Measurements from ENCODE around the gene RALGPS1. TPM values are rescaled to one million over a fixed set of nuclear protein-coding genes. Genes with fewer than 3 reads are reported as not detected.
A peak's percentile ranks its signal among the peaks of the same experiment; 100 is the strongest.

Gene RALGPS1
- total RNA-seq, 5 donors from 2014 or later (not counting 1 experiment from before 2014, with no cell fraction given): 7.3 to 13.9 (median 9.4) TPM

DNA sequence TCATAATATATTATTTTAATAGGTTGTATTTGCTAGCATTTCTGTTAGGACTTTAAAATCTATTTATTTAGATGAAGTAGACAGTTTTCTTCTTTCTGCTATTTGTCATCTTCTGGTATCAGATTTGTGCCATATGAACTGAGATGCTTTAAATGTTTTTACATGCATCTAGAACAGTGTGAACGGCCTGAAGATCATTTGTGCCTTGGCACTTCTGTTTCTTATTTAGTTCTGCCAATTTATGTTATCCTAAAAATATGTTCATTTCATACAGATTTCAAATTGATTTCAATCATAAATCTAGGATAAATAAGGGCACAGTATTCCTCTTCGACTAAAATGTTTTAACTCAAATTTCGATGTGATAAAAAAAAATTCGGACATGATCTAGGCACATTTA is 38.1 kb upstream of the RALGPS1 start:
- no peak overlapping the region for H3K4me3 Mint-ChIP-seq
- ATAC-seq (replicated peaks in 1 of 4) (no peak), DNase-seq (no peak)
- Histone ChIP-seq H3K27me3 (replicated peaks in 1 of 2; ENCODE audit: control insufficient read depth in 2 of 2, extremely low read depth in 1 of 2, insufficient read depth in 2 of 2, low read length in 1 of 2) (no peaks in the 10 kb centered on the region), H3K36me3 (ENCODE audit: control insufficient read depth in 2 of 2, extremely low read depth in 1 of 2, insufficient read depth in 1 of 2, low read length in 1 of 2) (peaks cover 9 to 19% of the 10 kb centered on the region in 2 donors), H3K4me3 (ENCODE audit: control insufficient read depth in 1 of 2, extremely low read depth in 1 of 2, low read length in 1 of 2) (no peak overlapping the region), H3K27ac (ENCODE audit: low read length) (no peak overlapping the region), H3K9me3 (no peaks in the 10 kb centered on the region), H3K4me1 (ENCODE audit: control insufficient read depth in 1 of 2, extremely low read depth in 1 of 2, insufficient read depth in 2 of 2, low read length in 2 of 2) (peaks cover 0 to 14% of the 10 kb centered on the region in 2 experiments)
- peaks cover 36 to 41% (median 38%) of the 10 kb centered on the region in 3 donors for H3K4me1 Mint-ChIP-seq
- CTCF ChIA-PET: no interaction called here
- no peak overlapping the region for H3K27ac Mint-ChIP-seq
- H3K9me3 Mint-ChIP-seq: no peaks in the 10 kb centered on the region
- WGBS (ENCODE audit: insufficient coverage): 95% methylated on average over 3 of the region's 4 CpGs
- peaks cover 24% of the 10 kb centered on the region for H3K36me3 Mint-ChIP-seq
- H3K27me3 Mint-ChIP-seq: no peaks in the 10 kb centered on the region
- POLR2A ChIA-PET: no interaction called here

DNA sequence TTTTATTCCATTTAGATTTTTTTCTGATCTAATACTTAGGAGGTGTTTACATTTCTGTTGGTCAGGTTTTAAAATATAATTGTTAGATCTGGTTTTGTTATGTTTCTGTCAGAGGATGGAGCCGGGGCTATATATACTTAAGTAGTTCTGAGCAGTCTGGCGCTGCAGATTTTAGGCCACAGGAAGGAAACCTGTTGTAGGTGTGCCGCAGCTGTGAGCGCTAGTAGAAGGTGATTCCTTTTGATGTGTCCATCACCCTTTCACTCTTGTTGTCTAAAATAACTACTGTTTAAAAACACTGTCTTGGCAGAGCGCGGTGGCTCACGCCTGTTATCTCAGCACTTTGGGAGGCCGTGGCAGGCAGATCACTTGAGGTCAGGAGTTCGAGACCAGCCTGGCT is 37.2 kb upstream of the RALGPS1 start:
- peak; percentile 45 to 85 (median 56) for ATAC-seq (replicated peaks in 1 of 4)
- ChIA-PET CTCF (no interaction called here), POLR2A (no interaction called here)
- Mint-ChIP-seq H3K27me3 (no peaks in the 10 kb centered on the region), H3K4me3 (peak overlapping the region in 1 of 3 donors; percentile 29), H3K27ac (peak overlapping the region; percentile 66 to 68), H3K4me1 (peaks cover 33 to 42% (median 37%) of the 10 kb centered on the region in 3 donors), H3K36me3 (peaks cover 29% of the 10 kb centered on the region), H3K9me3 (no peaks in the 10 kb centered on the region)
- H3K4me3 ChIP-seq (ENCODE audit: control insufficient read depth in 1 of 2, extremely low read depth in 1 of 2, low read length in 1 of 2): no peak overlapping the region
- no peaks in the 10 kb centered on the region for H3K27me3 ChIP-seq (replicated peaks in 1 of 2; ENCODE audit: control insufficient read depth in 2 of 2, extremely low read depth in 1 of 2, insufficient read depth in 2 of 2, low read length in 1 of 2)
- peaks cover 0 to 14% of the 10 kb centered on the region in 2 experiments for H3K4me1 ChIP-seq (ENCODE audit: control insufficient read depth in 1 of 2, extremely low read depth in 1 of 2, insufficient read depth in 2 of 2, low read length in 2 of 2)
- 38% methylated on average over 3 of the region's 9 CpGs for WGBS (ENCODE audit: insufficient coverage)
- peak overlapping the region; percentile 3 for H3K27ac ChIP-seq (ENCODE audit: low read length)
- DNase-seq: peak in 8 of 35 experiments; percentile 1 to 36 (median 7)
- H3K36me3 ChIP-seq (ENCODE audit: control insufficient read depth in 2 of 2, extremely low read depth in 1 of 2, insufficient read depth in 1 of 2, low read length in 1 of 2): peaks cover 9 to 21% of the 10 kb centered on the region in 2 donors
- H3K9me3 ChIP-seq: no peaks in the 10 kb centered on the region

DNA sequence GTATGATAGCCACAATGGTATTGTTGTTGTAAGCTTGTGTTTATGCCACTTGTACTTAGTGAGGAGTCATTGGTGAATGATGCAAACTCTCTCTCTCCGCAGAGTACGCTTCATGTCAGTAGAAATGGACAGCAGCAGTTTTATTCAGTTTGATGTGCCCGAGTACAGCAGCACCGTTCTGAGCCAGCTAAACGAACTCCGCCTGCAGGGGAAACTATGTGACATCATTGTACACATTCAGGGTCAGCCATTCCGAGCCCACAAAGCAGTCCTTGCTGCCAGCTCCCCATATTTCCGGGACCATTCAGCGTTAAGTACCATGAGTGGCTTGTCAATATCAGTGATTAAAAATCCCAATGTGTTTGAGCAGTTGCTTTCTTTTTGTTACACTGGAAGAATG is 35.3 kb upstream of the RALGPS1 start:
- no peak overlapping the region for H3K4me3 ChIP-seq (ENCODE audit: control insufficient read depth in 1 of 2, extremely low read depth in 1 of 2, low read length in 1 of 2)
- Mint-ChIP-seq H3K27ac (no peak overlapping the region), H3K4me1 (peaks cover 28 to 38% (median 31%) of the 10 kb centered on the region in 3 donors), H3K36me3 (peaks cover 31% of the 10 kb centered on the region), H3K9me3 (no peaks in the 10 kb centered on the region), H3K4me3 (no peak overlapping the region), H3K27me3 (no peaks in the 10 kb centered on the region)
- H3K36me3 ChIP-seq (ENCODE audit: control insufficient read depth in 2 of 2, extremely low read depth in 1 of 2, insufficient read depth in 1 of 2, low read length in 1 of 2): peaks cover 9 to 21% of the 10 kb centered on the region in 2 donors
- DNase-seq (no peak), ATAC-seq (replicated peaks in 1 of 4) (no peak)
- POLR2A ChIA-PET: no interaction called here
- H3K4me1 ChIP-seq (ENCODE audit: control insufficient read depth in 1 of 2, extremely low read depth in 1 of 2, insufficient read depth in 2 of 2, low read length in 2 of 2): peaks cover 0 to 14% of the 10 kb centered on the region in 2 experiments
- no peak overlapping the region for H3K27ac ChIP-seq (ENCODE audit: low read length)
- H3K27me3 ChIP-seq (replicated peaks in 1 of 2; ENCODE audit: control insufficient read depth in 2 of 2, extremely low read depth in 1 of 2, insufficient read depth in 2 of 2, low read length in 1 of 2): no peaks in the 10 kb centered on the region
- CTCF ChIA-PET: no interaction called here
- WGBS (ENCODE audit: insufficient coverage): 96% methylated on average over 5 of the region's 9 CpGs
- H3K9me3 ChIP-seq: no peaks in the 10 kb centered on the region

DNA sequence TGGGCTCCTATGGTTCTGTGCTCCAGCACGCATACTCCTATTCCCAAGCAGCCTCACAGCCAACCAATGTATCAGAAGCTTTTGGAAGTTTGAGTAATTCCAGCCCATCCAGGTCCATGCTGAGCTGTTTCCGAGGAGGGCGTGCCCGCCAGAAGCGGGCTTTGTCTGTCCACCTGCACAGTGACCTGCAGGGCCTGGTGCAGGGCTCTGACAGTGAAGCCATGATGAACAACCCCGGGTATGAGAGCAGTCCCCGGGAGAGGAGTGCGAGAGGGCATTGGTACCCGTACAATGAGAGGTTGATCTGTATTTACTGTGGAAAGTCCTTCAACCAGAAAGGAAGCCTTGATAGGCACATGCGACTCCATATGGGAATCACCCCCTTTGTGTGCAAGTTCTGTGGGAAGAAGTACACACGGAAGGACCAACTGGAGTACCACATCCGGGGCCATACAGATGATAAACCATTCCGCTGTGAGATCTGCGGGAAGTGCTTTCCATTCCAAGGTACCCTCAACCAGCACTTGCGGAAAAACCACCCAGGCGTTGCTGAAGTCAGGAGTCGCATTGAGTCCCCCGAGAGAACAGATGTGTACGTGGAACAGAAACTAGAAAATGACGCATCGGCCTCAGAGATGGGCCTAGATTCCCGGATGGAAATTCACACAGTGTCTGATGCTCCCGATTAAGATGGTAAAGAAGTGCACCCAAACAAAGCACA is 34.2 kb upstream of the RALGPS1 start:
- ChIA-PET POLR2A (interaction anchor here in 1 of 2 donors (0.5 kb wide), 1 partner anchor 148 kb away, joined by 4 read pairs; no protein-coding TSS in a partner anchor), CTCF (no interaction called here)
- DNase-seq: no peak
- H3K27ac ChIP-seq (ENCODE audit: low read length): no peak overlapping the region
- no peak for ATAC-seq (replicated peaks in 1 of 4)
- Mint-ChIP-seq H3K4me3 (no peak overlapping the region), H3K27me3 (no peaks in the 10 kb centered on the region), H3K9me3 (no peaks in the 10 kb centered on the region), H3K36me3 (peaks cover 31% of the 10 kb centered on the region), H3K27ac (no peak overlapping the region), H3K4me1 (peaks cover 26 to 31% (median 27%) of the 10 kb centered on the region in 3 donors)
- H3K27me3 ChIP-seq (replicated peaks in 1 of 2; ENCODE audit: control insufficient read depth in 2 of 2, extremely low read depth in 1 of 2, insufficient read depth in 2 of 2, low read length in 1 of 2): no peaks in the 10 kb centered on the region
- WGBS (ENCODE audit: insufficient coverage): 98% methylated on average over 12 of the region's 23 CpGs
- H3K4me1 ChIP-seq (ENCODE audit: control insufficient read depth in 1 of 2, extremely low read depth in 1 of 2, insufficient read depth in 2 of 2, low read length in 2 of 2): peaks cover 0 to 14% of the 10 kb centered on the region in 2 experiments
- peaks cover 9 to 24% of the 10 kb centered on the region in 2 donors for H3K36me3 ChIP-seq (ENCODE audit: control insufficient read depth in 2 of 2, extremely low read depth in 1 of 2, insufficient read depth in 1 of 2, low read length in 1 of 2)
- H3K4me3 ChIP-seq (ENCODE audit: control insufficient read depth in 1 of 2, extremely low read depth in 1 of 2, low read length in 1 of 2): no peak overlapping the region
- no peaks in the 10 kb centered on the region for H3K9me3 ChIP-seq

DNA sequence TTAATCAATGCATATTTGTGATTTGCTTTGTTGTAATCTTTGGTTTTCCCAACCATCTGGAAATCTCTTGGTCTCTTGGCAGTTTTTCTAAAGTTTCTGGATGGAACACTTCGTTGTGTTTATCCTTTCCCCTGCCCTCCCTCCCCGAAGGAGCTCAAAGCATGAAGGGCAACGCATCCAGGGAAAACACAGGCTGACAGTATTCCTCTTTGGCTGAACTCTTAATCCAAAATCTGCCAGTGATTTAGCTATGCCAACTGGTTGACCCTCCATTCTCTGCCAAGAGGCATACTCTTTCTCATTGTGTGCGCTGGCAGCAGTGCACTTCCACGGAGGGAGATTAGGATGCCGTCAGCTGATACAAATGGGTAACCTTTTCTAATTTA is 33.6 kb upstream of the RALGPS1 start:
- DNase-seq: no peak
- H3K27me3 Mint-ChIP-seq: no peaks in the 10 kb centered on the region
- WGBS (ENCODE audit: insufficient coverage): 100% methylated on average over 3 of the region's 6 CpGs

DNA sequence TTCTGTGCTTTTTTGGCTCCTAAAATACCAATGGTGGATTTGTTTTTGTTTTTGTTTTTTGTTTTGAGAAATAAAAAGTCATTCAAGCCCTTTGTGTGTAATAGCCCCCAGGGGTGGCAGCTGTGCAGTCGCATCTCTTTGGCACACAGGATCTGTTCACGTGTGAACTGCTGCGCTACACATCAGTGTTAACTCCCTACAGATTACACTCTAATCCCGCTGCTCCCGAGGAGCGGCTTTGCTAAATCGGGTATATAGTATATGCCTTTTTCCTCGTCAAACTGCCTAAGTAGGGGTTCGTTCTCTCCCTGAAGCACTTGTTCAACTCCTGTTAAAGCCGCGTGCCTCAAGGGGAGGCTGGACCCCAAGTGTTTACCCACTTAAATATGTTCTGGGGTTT is 31.8 kb upstream of the RALGPS1 start:
- Mint-ChIP-seq H3K9me3 (no peaks in the 10 kb centered on the region), H3K36me3 (peaks cover 31% of the 10 kb centered on the region), H3K4me3 (no peak overlapping the region), H3K4me1 (peaks cover 4 to 8% (median 5%) of the 10 kb centered on the region in 3 donors), H3K27ac (no peak overlapping the region), H3K27me3 (no peaks in the 10 kb centered on the region)
- Histone ChIP-seq H3K4me3 (ENCODE audit: control insufficient read depth in 1 of 2, extremely low read depth in 1 of 2, low read length in 1 of 2) (no peak overlapping the region), H3K9me3 (no peaks in the 10 kb centered on the region), H3K4me1 (ENCODE audit: control insufficient read depth in 1 of 2, extremely low read depth in 1 of 2, insufficient read depth in 2 of 2, low read length in 2 of 2) (peaks cover 0 to 10% of the 10 kb centered on the region in 2 experiments), H3K27ac (ENCODE audit: low read length) (no peak overlapping the region), H3K36me3 (ENCODE audit: control insufficient read depth in 2 of 2, extremely low read depth in 1 of 2, insufficient read depth in 1 of 2, low read length in 1 of 2) (peaks cover 9 to 25% of the 10 kb centered on the region in 2 donors), H3K27me3 (replicated peaks in 1 of 2; ENCODE audit: control insufficient read depth in 2 of 2, extremely low read depth in 1 of 2, insufficient read depth in 2 of 2, low read length in 1 of 2) (no peaks in the 10 kb centered on the region)
- CTCF ChIA-PET: no interaction called here
- no peak for DNase-seq
- POLR2A ChIA-PET: interaction anchor here in 1 of 2 donors (0.7 kb wide), 1 partner anchor 47 kb away, joined by 3 read pairs; no protein-coding TSS in a partner anchor
- no peak for ATAC-seq (replicated peaks in 1 of 4)
- 97% methylated on average over 11 of the region's 11 CpGs for WGBS (ENCODE audit: insufficient coverage)

More for the DNA sequence above, 33.6 kb upstream of the RALGPS1 start:
- H3K27ac Mint-ChIP-seq: no peak overlapping the region
- ChIA-PET CTCF (no interaction called here), POLR2A (no interaction called here)
- Histone ChIP-seq H3K4me1 (ENCODE audit: control insufficient read depth in 1 of 2, extremely low read depth in 1 of 2, insufficient read depth in 2 of 2, low read length in 2 of 2) (peaks cover 0 to 14% of the 10 kb centered on the region in 2 experiments), H3K4me3 (ENCODE audit: control insufficient read depth in 1 of 2, extremely low read depth in 1 of 2, low read length in 1 of 2) (no peak overlapping the region), H3K27ac (ENCODE audit: low read length) (no peak overlapping the region), H3K27me3 (replicated peaks in 1 of 2; ENCODE audit: control insufficient read depth in 2 of 2, extremely low read depth in 1 of 2, insufficient read depth in 2 of 2, low read length in 1 of 2) (no peaks in the 10 kb centered on the region), H3K9me3 (no peaks in the 10 kb centered on the region), H3K36me3 (ENCODE audit: control insufficient read depth in 2 of 2, extremely low read depth in 1 of 2, insufficient read depth in 1 of 2, low read length in 1 of 2) (peaks cover 9 to 25% of the 10 kb centered on the region in 2 donors)
- H3K4me3 Mint-ChIP-seq: no peak overlapping the region
- H3K4me1 Mint-ChIP-seq: peaks cover 21 to 25% (median 22%) of the 10 kb centered on the region in 3 donors
- no peak for ATAC-seq (replicated peaks in 1 of 4)
- peaks cover 31% of the 10 kb centered on the region for H3K36me3 Mint-ChIP-seq
- no peaks in the 10 kb centered on the region for H3K9me3 Mint-ChIP-seq
